Osteoblast (primary cell): ENCODE results near the gene CACNA2D3. TPM values are rescaled to one million over a fixed set of nuclear protein-coding genes. Genes with fewer than 3 reads are reported as not detected.

ENCODE experiments used
- DNase-seq: peaks from one replicate; pipeline ENCODE4 v3.0.0; 2011; ENCODE audit warnings: low spot score, mixed read lengths; ENCODE audit not compliant: insufficient read length; ENCODE audit errors: missing footprints
- H2AFZ ChIP-seq: 2 replicates; pipeline ENCODE4 v1.6.0; 2011; ENCODE audit warnings: mild to moderate bottlenecking, low read length
- H3K27ac ChIP-seq: 2 replicates; pipeline ENCODE4 v1.5.1; 2011; ENCODE audit warnings: mild to moderate bottlenecking, low read depth, low read length, moderate library complexity
- H3K27me3 ChIP-seq: 2 replicates; pipeline ENCODE4 v1.6.0; 2012; ENCODE audit warnings: mild to moderate bottlenecking, control low read depth, inconsistent platforms, low read length, moderate library complexity; ENCODE audit not compliant: insufficient read depth
- H3K36me3 ChIP-seq: 2 replicates; pipeline ENCODE4 v1.5.1; 2011; ENCODE audit warnings: mild to moderate bottlenecking, low read length, control low read depth, moderate library complexity; ENCODE audit not compliant: insufficient read depth
- H3K4me1 ChIP-seq: 2 replicates; pipeline ENCODE4 v1.5.1; 2011; ENCODE audit warnings: mild to moderate bottlenecking, low read length, control low read depth, moderate library complexity; ENCODE audit not compliant: insufficient read depth
- H3K4me2 ChIP-seq: 2 replicates; pipeline ENCODE4 v1.6.0; 2011; ENCODE audit warnings: mild to moderate bottlenecking, low read length; ENCODE audit not compliant: insufficient read depth
- H3K4me3 ChIP-seq: fragments of 200-600 bp; sonication (generic); 3 replicates; pipeline ENCODE4 v1.5.1; 2012; ENCODE audit warnings: mild to moderate bottlenecking, low read length, inconsistent platforms; ENCODE audit not compliant: insufficient read depth
- H3K79me2 ChIP-seq: 2 replicates; pipeline ENCODE4 v1.6.0; 2012; ENCODE audit warnings: mild to moderate bottlenecking, low read length, control low read depth, inconsistent platforms; ENCODE audit not compliant: insufficient read depth
- H3K9me3 ChIP-seq: 2 replicates; pipeline ENCODE4 v1.5.1; 2011; ENCODE audit warnings: low read depth, low read length, control low read depth
- H4K20me1 ChIP-seq: 2 replicates; pipeline ENCODE4 v1.6.0; 2012; ENCODE audit warnings: mild to moderate bottlenecking, low read length, control low read depth; ENCODE audit not compliant: insufficient read depth
- total RNA-seq: library from RNA; depleted of rRNA; stranded (reverse); fragments of >200 nt; gene quantifications from 2 replicates; pipeline ENCODE4 v1.2.3, GENCODE V29; 2012
- TF ChIP-seq, protein P1 (sequence below): IDR thresholded peaks from 2 replicates; pipeline ENCODE4 v1.5.1; 2011; ENCODE audit warnings: mild to moderate bottlenecking, low read depth, low read length, moderate library complexity; ENCODE audit errors: extremely low read depth

The CACNA2D3 gene
- total RNA-seq, 1 donor, result 0.36 TPM

DNA sequence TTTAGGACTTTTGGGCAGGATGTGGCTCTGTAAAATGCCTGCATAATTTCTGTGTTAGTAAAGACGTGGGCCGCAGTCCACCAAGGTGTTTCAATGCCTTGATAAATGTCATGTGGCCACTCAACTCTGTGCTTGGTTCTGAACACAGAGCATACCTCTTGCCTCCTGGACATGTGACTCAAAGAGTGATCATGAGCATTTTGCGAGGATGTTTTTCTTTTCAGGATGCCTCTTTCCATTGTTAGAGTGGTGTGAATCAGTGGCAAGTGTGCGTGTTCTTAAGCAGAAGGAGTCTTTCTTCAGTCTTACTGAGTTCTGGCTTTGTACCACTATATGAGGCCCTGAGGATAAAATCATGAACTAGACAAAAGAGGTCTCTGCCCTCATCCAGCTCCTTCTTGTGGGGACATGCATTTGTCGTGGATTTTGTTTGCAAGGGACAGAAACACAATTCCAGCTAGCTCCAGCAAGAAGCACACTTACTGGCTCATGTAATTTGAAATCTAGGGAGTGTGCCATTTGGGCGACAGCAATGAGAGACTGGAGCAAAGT is 442.1 kb downstream of the CACNA2D3 start:
- Histone ChIP-seq H3K4me3 (no peak overlapping the region), H4K20me1 (no peaks in the 10 kb centered on the region), H3K36me3 (no peaks in the 10 kb centered on the region), H2AFZ (no peak overlapping the region), H3K9me3 (no peaks in the 10 kb centered on the region), H3K27ac (no peak overlapping the region), H3K79me2 (no peaks in the 10 kb centered on the region), H3K4me2 (no peak overlapping the region), H3K27me3 (no peaks in the 10 kb centered on the region), H3K4me1 (no peaks in the 10 kb centered on the region)
- DNase-seq, result no peak
- TF ChIP-seq, protein P1, sequence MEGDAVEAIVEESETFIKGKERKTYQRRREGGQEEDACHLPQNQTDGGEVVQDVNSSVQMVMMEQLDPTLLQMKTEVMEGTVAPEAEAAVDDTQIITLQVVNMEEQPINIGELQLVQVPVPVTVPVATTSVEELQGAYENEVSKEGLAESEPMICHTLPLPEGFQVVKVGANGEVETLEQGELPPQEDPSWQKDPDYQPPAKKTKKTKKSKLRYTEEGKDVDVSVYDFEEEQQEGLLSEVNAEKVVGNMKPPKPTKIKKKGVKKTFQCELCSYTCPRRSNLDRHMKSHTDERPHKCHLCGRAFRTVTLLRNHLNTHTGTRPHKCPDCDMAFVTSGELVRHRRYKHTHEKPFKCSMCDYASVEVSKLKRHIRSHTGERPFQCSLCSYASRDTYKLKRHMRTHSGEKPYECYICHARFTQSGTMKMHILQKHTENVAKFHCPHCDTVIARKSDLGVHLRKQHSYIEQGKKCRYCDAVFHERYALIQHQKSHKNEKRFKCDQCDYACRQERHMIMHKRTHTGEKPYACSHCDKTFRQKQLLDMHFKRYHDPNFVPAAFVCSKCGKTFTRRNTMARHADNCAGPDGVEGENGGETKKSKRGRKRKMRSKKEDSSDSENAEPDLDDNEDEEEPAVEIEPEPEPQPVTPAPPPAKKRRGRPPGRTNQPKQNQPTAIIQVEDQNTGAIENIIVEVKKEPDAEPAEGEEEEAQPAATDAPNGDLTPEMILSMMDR, result no peak

DNA sequence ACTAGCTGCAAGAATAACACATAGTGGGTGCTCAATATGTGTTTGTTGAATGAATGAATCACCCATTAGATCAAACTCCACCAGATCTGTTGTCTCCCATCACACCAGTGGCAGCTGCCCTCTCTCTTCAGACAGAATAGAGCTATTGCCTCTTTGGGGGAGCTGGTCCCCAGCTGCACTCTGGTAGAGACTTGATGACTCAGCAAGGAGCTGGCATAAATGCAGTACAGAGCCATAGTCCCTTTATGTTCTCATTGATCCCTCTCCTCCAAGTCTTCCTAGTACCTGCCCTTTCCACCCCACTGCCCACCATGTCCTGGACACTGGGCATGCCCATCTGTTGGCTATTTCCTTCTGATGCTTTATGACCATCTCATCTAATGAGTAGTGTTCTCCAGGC is 443.6 kb downstream of the CACNA2D3 start:
- H3K9me3 ChIP-seq, result no peaks in the 10 kb centered on the region

DNA sequence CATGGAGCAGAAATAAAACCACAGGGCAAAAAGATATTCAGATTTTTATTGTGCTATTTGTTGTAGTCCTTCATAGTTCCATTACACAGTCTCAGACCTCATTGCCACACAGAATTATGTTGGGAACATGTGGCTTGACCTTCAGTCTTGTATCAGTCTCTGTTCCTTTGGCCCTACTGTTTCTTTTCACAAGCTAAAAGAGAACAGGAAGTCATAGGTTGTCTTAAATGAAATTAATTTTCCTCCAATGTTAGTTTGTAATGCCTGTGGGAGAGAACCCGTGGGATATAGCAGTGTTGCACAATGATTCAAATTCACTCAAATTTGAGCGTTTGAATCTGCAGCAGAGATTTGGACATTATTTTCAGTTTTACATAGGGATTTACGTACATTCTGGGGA is 445.6 kb downstream of the CACNA2D3 start:
- Histone ChIP-seq H4K20me1 (no peaks in the 10 kb centered on the region), H3K4me1 (no peaks in the 10 kb centered on the region), H3K27me3 (no peaks in the 10 kb centered on the region), H2AFZ (no peak overlapping the region), H3K36me3 (no peaks in the 10 kb centered on the region), H3K4me2 (no peak overlapping the region), H3K27ac (no peak overlapping the region), H3K4me3 (no peak overlapping the region), H3K79me2 (no peaks in the 10 kb centered on the region), H3K9me3 (no peaks in the 10 kb centered on the region)
- DNase-seq, result no peak
- TF ChIP-seq, protein P1, result no peak

More for the DNA sequence above, 443.6 kb downstream of the CACNA2D3 start:
- Histone ChIP-seq H3K4me2 (no peak overlapping the region), H3K4me3 (no peak overlapping the region), H3K79me2 (no peaks in the 10 kb centered on the region), H3K36me3 (no peaks in the 10 kb centered on the region), H3K27ac (no peak overlapping the region), H3K27me3 (no peaks in the 10 kb centered on the region), H3K4me1 (no peaks in the 10 kb centered on the region), H2AFZ (no peak overlapping the region), H4K20me1 (no peaks in the 10 kb centered on the region)
- TF ChIP-seq, protein P1, result no peak
- no peak for DNase-seq

DNA sequence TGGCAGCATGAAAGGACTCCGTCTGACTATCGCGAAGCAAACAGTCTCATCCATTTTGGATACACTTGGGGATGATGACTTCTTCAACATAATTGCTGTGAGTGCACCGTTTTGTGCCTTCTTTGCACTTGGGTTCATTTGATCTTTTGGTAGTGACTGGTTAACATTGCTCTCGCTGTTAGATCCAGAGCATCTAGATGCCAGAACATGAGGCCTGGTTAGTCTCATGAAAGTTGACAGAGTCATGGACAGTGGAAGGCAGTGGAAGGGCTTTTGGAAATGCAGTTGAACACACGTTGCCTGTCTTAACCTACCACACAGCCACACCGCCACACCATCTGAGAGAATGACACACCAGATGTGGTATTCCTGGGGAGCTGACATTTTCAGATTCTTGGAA is 447.7 kb downstream of the CACNA2D3 start:
- H3K27me3 ChIP-seq, result no peaks in the 10 kb centered on the region

More for the DNA sequence above, 447.7 kb downstream of the CACNA2D3 start:
- H4K20me1 ChIP-seq, result no peaks in the 10 kb centered on the region
- H2AFZ ChIP-seq, result no peak overlapping the region
- TF ChIP-seq, protein P1, result no peak
- no peaks in the 10 kb centered on the region for H3K79me2 ChIP-seq
- H3K4me2 ChIP-seq, result no peak overlapping the region
- no peak overlapping the region for H3K4me3 ChIP-seq
- H3K36me3 ChIP-seq, result no peaks in the 10 kb centered on the region
- no peaks in the 10 kb centered on the region for H3K4me1 ChIP-seq
- no peaks in the 10 kb centered on the region for H3K9me3 ChIP-seq
- no peak overlapping the region for H3K27ac ChIP-seq
- DNase-seq, result no peak
